Esophagus mucosa (tissue), 1 donor: ENCODE data around the gene DPH3. TPM values are rescaled to one million over a fixed set of nuclear protein-coding genes. Genes with fewer than 3 reads are reported as not detected.
"Not testable (repeated sequence)": the region's sequence is repeated elsewhere in the genome, so short reads cannot be mapped to it uniquely, and the experiment has no call there.

Experiments used
- ATAC-seq: fragments of 200-7000 bp; cut with Tn5 transposase; one replicate; pipeline ENCODE4 v1.9.1; 2020
- total RNA-seq: library from RNA; stranded (reverse); gene quantifications from one replicate; pipeline ENCODE4 v1.2.4, GENCODE V29; 2023
- donor health status: DM: yes; HTN: yes; CAD: no.

Gene DPH3
- 12.2 TPM for total RNA-seq

DNA sequence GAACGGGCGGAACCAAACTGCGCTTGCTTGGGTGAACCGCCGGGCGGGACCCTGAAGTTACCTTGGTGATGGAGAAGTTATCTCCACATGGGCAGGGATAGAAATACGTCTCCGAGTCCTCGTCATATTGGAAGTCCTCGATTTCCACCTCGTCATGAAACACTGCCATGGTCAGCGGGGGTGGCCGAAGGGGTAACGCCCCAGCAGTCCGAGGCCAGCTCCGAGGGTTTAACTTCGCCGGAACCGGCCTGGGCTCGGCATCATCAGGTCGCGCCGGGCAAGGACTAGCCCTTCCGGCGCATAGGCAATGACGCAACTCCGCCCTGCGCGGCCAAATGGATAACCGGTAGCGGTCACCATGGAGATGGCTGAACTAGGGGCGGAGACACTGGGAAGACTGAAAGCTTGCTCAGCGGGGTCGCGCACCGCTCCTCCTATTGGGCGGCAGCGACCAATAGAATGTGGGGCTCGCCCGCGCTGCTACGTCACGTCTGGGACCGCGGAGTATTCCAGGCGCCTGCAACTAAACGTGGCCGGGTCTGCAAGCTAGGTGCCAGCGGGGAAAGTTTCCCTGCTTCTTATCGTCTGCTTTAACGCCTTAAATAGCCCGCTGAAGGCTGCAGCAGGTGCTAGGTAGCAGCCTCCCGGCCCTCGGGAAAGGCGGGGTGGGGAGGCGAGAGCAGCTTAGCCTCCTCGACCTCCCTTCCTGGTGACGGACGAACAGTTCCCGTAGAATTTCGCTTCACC lies at the start of gene DPH3, which contains the start of gene OXNAD1:
Gene DPH3 (minus strand): TSS at position 236 of the 747 bp plus-strand sequence. CDS start 67 bp downstream, at position 169.
Gene OXNAD1 (plus strand): TSS at position 505 of the 747 bp plus-strand sequence. CDS start 5,741 bp downstream, outside the sequence.
- peak; percentile 100 for ATAC-seq

DNA sequence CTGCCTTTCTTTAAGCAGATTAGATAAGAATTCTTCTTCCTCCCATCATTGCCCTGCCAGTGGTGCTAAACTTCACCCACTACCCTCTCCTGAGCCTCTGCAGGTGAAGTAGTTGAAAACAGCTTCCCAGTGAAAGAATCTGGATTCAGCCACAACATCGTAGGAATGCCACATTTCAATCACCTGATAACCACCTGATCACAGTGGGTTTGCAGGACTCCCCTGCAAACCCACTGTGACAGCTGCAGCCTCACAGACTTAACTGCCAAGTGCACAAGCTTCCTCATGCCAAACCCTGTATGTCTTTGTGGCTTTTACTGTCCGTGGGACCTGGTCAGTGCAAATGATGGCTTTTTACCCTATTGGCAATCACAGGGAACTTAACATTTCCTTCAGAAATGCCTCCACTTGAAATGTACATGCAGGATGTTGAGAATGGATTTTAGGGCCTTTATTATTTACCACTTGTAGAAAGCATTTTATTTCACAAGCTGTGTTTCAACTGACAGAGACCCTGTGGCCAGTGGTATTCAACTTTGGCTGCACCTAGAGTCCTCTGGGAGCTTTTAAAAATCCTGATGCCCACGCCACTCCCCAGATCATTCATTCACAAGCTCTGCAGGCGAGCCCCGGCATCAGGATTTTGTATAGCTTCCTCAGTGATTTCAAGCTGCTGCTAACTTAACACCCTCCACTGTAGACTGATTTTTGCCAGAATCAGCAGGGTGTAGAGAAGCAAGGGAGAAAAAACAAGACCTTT lies 49.3 kb upstream of the DPH3 start:
- no peak for ATAC-seq

DNA sequence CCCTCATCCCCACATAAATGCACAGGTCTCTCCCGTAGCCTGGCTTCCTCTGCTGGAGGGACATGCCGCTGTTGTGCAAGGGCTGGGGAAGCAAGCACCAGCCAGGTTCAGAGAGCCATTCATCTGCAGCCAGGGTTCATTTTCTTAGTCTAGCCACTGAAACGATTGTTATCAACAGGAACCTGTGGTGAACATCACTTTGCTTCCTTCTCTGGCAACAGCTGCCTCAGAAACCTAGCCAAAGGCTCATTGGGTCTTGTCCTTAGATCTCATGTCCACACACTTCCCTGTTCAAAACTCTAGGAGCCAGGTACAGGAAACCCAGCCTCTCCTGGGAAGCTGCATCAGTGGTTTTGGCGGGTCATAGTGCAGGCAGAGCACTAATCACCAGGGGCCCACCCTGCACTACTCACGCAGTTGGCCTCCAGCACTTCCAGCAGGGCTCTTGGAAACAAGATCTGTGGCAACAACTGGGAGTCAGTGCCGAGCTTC lies 47.3 kb upstream of the DPH3 start:
- peak; percentile 83 for ATAC-seq

DNA sequence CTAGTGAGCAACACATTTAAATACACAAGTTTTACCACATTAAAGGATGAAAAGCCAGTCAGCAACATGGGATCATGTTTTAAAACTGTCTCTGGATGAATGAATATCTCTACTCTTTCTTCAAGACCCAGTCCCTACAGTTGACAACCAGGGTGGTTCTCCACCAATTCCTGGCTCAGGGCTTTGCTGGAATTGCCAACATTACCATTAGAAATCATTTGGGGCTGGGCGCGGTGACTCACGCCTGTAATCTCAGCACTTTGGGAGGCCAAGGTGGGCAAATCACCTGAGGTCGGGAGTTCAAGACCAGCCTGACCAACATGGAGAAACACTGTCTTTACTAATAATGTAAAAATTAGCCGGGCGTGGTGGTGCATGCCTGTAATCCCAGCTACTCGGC lies 45.7 kb upstream of the DPH3 start:
- not testable (repeated sequence) for ATAC-seq

DNA sequence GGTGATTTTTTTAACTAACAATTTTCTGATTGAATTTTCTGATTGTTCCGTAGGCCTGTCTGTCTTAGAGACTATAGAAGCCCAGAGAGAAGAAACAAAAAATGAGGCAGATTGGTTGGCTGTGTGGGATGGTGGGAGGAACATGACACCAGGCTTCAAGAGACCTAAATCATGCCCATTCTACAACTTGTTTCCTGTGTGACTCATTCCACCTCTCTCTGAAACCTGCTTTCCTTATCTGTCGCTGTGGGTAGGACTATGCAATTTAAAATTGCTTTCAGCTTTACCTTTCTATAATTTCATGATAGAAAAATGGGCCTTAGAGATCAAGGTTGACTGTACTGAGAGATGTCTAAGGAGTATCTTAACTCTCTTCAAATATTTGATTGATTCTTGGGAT lies 44.8 kb upstream of the DPH3 start:
- ATAC-seq: peak; percentile 79

DNA sequence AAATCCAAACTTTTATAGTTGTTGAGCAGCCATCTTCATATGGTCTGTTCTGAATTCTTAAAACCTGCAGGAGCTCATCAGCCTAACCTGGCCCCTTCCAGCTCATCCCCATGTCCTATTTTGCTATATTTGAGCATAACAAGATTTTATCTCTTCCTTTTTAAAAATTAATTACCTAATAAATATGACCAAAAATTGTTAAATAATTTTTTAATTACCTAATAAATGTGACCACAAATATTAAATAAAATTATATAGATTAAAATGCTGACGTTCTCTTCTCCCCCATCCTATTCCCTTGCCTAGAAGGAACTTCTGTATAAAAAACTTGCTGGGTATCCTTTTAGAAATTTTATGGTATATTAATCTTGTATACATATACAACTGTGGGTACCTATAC lies 44.0 kb upstream of the DPH3 start:
- no peak for ATAC-seq

DNA sequence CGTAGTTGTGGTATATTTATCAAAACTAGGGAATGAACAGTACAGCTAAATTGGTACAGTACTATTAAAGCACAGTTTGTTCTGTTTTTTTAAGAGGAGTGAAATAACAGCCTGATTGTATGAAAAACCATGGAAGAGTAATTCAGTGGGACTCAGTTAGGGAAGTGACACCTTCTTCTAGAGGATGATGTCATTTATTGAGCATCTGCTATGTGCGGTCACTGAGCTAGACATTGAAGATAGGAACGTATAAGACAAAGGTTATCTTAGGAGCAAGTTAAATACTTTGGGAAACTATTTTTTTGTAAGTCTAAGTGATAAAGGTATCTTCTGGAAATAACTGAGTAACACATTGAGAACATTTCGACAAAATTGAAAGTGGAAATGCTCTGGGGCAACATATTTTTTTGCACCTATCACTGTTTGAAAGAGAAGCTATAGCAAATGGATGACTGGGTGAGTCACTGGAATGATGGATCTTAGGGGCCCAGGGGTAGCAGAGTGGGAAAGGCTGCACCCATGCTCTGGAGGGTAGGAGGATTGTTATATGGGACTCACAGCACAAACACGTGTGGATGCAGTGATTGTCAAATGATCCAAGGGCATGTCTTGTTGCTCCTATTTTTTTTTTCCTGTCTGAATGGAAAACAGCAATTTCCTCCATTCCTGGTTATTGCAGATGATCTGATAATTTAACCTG lies 43.2 kb upstream of the DPH3 start:
- no peak for ATAC-seq

DNA sequence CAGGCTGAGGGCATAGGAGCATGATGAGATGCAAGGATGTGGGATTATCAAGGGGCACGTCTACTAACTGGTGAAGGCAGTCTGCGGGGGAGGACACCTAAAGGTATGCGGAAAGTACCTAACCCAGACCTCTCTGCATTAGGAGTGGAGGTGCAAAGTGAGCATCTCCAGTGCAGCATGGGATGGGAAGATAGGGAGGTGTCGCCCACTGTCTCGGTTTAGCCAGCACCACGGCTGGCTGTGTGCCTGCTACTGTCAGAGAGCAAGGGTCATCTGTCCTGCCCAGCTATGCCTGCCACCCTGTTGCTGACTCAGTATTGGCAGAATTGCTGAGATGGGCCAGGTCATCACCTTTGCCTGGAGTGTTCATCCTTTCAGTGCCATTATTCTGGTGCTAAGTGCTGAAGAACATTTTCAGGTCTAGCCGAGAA lies 40.4 kb upstream of the DPH3 start:
- no peak for ATAC-seq

DNA sequence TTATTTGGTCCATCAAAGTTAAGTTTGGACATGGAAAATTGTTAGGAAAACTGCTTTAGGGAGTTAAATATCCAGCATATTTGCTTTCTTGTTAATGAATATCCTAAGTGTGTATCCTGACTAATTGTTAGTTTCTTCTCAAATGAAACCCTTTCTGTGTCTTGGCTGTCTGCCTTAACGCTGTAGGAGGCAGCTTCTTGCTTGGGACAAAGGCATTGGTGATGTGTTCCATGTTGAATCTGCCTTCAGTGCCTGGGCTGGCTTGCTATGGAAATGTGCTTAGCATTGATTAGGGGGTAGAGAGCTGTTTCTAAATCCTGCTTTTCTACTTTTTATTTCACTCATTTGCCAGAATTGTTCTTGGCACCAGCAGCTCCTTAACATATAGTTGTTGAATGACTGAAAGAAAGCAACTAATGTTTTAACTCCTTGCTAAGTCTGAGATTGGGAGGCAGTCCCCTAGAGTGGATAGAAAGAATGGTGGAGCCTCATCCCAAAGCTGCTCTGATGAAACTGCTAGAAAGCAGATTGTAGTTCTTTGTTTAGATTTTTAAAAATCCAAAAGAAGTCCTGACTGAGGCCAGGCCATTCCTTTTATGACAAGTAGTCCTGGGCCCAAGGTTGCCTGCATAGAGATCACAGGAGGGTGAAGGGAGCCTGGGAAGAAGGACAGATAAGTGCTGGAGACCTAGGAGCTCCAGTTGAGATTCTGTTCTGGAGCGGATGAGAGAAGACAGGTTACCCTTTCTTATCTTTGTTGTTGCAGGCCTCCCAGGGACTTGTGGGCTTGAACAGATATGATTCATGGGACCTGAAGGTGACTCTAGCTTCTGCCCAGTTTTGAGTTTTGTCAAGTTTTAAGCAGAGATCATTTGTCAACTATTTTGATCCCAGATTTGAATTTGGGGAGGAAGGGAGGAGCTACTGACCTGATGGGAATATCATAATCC lies 39.6 kb upstream of the DPH3 start:
- ATAC-seq: no peak

DNA sequence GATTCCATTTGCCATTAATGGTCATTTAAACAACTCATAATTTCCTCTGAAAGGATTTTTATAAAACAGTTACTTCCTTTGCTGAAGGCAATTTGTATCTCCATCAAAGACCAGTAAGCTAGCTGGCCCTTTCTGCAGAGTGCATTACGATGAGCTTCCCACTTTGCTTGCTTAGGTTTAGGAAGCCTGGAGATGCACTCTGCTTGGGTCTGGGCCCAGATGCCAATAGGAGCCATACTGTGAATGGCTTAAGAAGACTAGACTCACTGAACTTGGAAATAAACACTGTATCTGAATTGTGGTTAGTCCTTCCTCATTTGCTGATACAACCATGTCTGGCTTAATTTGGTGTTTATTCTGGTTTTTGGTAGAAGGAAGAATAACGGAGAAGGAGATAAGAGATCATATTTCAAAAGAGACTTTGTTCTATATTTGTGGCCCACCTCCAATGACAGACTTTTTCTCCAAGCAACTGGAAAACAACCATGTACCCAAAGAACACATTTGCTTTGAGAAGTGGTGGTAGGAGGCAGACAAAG lies 38.4 kb upstream of the DPH3 start:
- no peak for ATAC-seq

DNA sequence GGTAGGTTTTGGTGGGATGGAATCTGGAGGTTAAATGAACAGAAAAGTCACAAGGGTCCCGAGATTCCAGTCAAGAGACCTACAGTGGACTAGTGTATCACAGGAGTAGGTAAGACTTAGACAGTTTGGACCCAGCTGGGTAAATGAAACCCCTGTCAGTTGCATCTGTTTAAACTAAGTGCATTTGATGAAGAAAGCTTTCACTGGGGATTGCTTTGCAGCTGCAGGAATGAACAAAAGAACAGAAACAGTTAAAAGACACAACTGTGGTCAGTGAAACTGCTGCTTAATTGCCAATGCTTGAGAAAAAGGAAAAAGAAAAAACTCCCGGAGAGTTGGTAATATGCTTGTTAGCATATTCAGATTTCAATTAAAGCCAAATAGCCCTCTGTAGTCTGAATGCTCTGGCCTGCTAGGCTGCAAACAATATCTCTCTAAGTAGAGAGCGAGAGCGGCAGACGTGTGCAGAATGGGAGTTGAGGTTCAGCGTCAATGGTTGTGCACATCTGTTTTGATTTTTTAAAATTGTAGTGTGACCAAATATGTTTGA lies 37.4 kb upstream of the DPH3 start:
- no peak for ATAC-seq

DNA sequence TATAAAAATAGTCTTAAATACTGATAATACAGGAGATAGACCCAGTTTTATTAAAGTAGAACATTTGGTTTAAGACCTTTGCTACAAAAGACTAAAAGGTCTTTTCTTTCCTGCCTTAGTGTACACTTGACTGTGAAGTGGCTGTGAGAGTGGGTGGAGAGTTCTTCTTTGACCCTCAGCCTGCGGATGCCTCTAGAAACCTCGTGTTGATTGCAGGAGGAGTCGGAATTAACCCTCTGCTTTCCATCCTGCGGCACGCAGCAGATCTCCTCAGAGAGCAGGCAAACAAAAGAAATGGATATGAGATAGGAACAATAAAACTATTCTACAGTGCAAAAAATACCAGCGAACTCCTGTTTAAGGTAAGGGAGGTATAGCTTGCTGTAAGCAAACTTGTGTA lies 36.8 kb upstream of the DPH3 start:
- ATAC-seq: no peak

DNA sequence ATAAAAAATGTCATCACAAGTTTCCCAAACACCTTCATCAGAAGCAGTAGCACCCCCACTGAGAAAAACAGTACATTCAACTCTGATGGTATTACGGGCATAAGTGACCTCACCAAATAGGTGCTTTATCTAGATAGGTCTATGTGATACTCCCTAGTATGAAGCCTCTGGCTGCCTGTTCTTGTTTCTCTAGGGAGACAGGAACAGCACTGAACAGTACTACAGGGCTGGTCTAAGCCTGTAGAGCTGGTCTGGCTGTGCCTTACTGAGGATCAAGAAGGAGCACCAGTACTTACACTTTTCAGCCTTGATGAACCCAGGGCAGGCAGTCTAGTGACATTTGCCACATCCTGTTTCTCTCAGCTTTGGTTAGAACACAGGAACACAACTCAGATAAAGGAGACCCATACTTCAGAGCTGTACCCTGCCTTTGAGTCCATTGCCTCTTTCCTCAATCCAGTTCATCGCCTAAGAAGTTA lies 36.2 kb upstream of the DPH3 start:
- ATAC-seq: peak; percentile 86

DNA sequence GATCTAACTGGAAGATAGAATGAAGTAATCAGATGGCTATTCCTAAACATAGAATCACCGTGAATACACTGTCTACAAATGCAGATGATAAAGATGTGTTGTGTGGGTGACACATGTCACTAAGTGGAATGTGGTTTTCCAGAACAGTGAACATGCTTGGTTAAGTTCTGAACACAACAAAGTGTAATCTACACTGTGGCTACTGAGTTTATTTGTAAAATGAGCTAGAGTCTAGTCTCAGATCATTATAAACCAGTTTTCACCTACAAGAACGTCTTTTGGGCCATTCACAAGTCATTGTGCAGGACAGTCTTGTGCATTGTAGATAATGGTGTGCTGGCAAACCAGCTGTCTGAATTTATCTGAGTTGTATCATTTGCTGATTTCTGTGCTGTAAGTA lies 35.6 kb upstream of the DPH3 start:
- no peak for ATAC-seq

DNA sequence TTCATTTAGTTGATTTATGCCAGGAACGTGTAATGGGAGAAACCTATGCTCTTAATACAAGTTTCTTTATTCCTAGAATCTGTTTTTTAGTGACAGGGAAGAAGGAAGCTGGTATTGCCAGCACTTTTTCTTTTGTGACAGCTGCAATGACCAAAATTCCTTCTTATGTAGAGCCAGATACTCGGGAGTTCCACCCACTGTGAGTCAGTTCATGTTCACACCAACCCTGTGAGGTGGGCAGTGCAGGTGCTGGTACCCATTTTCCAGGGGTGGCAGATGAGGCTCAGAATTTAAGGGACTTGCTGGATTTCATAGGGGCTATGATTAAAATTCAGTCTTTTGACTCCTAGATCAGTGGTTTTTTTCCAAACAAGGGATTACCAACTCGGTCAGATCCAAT lies 35.0 kb upstream of the DPH3 start:
- ATAC-seq: no peak

DNA sequence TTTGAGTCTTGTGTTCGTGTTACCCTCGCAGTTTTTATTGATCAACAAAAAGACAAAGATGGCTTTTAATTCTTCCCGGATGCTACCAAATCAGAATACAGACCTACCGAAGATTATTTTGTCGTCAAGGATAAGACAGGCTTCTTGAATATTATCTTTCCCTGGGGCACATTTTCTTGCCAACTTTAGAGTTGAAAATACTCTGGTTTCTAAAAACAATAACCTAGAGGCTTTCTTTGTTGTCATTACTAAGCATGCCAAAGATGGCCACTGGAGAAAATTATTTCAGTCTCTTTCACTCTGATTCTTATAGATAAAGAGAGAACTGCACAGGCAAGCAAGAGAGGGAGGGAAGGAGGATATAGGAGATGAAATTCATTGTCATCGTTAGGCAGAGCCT lies 34.1 kb upstream of the DPH3 start:
- ATAC-seq: no peak

DNA sequence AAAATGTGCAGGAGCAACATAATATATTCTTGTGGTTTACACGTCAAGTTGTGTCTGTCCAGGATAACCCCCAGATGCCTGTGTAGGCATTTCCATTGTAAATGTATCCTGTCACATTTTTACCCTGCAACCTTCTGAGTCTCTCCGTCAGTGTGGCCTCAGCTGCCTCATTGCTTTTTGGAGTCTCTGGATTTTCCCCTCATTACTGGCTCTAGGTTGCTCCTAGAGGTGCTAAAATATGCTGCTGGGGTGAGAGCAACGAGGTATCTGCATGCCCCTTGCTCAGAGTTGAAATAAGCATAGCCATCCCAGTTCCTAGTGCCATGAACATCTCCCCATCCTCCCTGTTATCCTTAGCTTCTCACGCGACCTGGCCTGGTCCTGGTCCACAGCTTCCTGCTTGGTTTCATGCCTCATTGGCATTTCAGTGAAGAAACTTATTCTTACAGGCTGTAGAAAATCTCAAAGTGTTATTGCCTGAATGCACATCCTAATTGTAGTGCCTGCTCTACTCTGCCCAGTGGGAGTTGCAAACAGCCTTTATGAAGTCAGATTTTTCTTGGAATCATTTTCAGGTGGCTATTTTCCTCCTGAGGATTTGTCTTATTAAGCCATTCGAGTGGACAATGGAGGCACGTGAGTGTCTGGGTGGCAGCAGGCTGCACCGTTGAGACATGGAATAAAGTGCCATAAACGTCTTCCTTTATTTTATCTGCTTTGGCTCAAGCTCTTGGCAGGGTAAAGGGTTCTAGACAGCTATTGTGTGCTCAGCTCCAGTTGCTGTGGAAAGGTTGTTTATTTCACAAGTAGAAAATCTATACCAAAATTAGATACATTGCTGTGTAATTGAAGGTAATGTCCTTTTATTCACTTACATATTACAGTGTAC lies 33.5 kb upstream of the DPH3 start:
- no peak for ATAC-seq

DNA sequence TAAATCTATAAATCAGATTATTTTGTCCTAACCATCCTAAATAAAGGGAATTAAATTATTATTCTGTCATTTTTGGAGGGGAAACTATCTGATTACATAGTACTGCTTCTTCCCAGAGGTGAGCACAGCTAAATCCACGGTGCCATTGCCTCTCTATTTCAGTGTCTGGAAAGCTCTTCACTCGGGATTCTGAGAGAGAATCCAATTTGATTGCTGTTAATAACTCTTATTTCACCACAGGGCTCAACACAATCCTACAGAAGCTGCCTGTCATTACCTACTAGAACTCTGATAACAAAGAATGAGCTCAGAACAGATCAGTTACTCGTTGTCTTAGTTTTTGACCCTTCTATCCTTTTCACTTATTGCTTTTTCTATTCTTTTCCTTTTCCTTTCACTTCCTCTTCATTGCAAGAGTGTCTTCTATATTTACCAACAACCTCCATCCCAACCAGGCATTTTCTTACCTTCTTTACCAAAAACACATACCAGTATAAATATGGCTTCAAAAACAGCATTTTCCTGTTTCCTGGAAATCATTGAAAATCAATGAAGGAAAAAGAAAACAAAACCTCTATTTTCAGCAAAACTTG lies 30.7 kb upstream of the DPH3 start:
- ATAC-seq: no peak

DNA sequence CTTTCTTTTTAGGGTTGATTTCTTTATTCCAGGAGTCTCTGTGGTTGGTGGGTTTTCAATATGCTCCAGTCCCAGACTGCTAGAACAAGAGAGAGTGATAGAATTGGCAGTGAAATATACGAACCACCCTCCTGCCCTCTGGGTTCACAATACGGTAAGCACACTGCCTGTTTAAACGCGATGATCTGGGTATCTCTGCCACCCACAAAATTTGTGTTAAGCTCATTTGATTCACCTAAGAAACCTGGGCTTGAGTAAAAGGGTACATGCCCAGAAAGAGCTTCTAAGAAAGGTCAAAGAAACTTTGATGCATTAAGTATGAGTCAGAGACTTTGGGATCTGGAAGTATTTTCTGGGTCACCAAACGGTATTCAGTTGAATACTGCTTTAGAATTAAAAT lies 30.1 kb upstream of the DPH3 start:
- ATAC-seq: no peak

DNA sequence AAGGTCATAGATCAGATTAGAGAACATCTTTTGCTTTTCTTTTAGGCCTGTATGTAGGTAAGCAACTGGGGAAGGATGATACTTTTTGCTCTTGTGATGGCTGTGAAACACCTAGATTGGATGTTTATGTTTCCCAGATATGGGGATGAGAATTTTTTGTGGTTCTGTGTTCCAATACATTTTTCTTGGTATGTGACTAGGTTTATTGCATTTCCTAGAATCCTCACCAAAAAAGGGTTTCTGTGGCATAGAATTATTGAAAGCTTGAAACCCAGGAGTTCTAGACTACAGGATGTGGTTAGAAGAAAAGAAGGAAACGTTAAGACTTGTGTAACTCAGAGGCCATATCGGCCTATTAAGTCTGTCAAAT lies 26.1 kb upstream of the DPH3 start:
- no peak for ATAC-seq
